B cell (primary cell): Measurements from ENCODE around the gene ARHGEF26. TPM values are rescaled to one million over a fixed set of nuclear protein-coding genes. Genes with fewer than 3 reads are reported as not detected.

ENCODE experiments used
- ATAC-seq: fragments of 200-7000 bp; cut with Tn5 transposase; one replicate; pipeline ENCODE4 v1.10.0; 2021; ENCODE audit warnings: low read depth, mild to moderate bottlenecking, moderate number of reproducible peaks, moderate library complexity
- CTCF ChIA-PET: fragments of 350-600 bp; sonication (Branson Sonifier 250); formaldehyde crosslinking; loops from one replicate; lab custom pipeline; 2021; ENCODE audit warnings: antibody characterized with exemption, inconsistent platforms; lab: Charles Lee
- POLR2A ChIA-PET: fragments of 350-600 bp; sonication (Branson Sonifier 250); formaldehyde crosslinking; loops from one replicate; lab custom pipeline; 2021; ENCODE audit warnings: antibody characterized with exemption; lab: Charles Lee
- DNase-seq: peaks from one replicate; pipeline ENCODE4 v3.0.0; 2013
- H2AFZ ChIP-seq: 2 replicates; pipeline ENCODE4 v1.6.1; 2012; ENCODE audit warnings: mild to moderate bottlenecking, low read depth, low read length; ENCODE audit not compliant: insufficient read depth, poor library complexity, severe bottlenecking
- H3K27ac ChIP-seq, 2 donors: 1 replicate in 1 of 2; 2 replicates in 1 of 2; pipeline ENCODE4 v1.5.1; 2012 to 2013; ENCODE audit warnings: low read length in 2 of 2, mild to moderate bottlenecking in 2 of 2, moderate library complexity in 1 of 2
- H3K27me3 ChIP-seq, 4 experiments: fragments of 200-600 bp in 1 of 4; sonication (generic) in 1 of 4; replicated peaks in 1 of 4; 1 replicate in 2 of 4; 2 replicates in 2 of 4; pipeline versions ENCODE4 v1.6.1 to v1.7.0; 2013 to 2016; ENCODE audit warnings: low read length in 3 of 4, mild to moderate bottlenecking in 2 of 4, mixed read lengths in 1 of 4, moderate library complexity in 1 of 4; ENCODE audit not compliant: insufficient read depth in 4 of 4, control insufficient read depth in 3 of 4; ENCODE audit errors: control extremely low read depth in 1 of 4
- H3K36me3 ChIP-seq, 2 experiments: replicated peaks in 1 of 2; 1 replicate in 1 of 2; 2 replicates in 1 of 2; pipeline versions ENCODE4 v1.6.1 to v1.7.1; 2013; ENCODE audit warnings: low read length in 1 of 2; ENCODE audit not compliant: insufficient read depth in 2 of 2, control insufficient read depth in 1 of 2; ENCODE audit errors: control extremely low read depth in 1 of 2, extremely low read depth in 1 of 2
- H3K4me1 ChIP-seq, 2 donors: fragments of 200-600 bp in 1 of 2; sonication (generic) in 1 of 2; 1 replicate in 1 of 2; 2 replicates in 1 of 2; pipeline versions ENCODE4 v1.5.1 to v1.6.1; 2013 to 2017; ENCODE audit warnings: low read length in 2 of 2; ENCODE audit not compliant: control insufficient read depth in 2 of 2, insufficient read depth in 2 of 2
- H3K4me2 ChIP-seq: replicated peaks from 2 replicates; pipeline ENCODE3; 2012; ENCODE audit warnings: mild to moderate bottlenecking, low read depth, low read length; ENCODE audit not compliant: poor library complexity, severe bottlenecking
- H3K4me3 ChIP-seq, 5 experiments: fragments of 200-600 bp in 1 of 5; sonication (generic) in 1 of 5; 1 replicate in 3 of 5; 2 replicates in 2 of 5; pipeline versions ENCODE4 v1.5.1 to v1.7.0; 2011 to 2016; ENCODE audit warnings: low read length in 4 of 5, mild to moderate bottlenecking in 4 of 5, low read depth in 2 of 5, control low read depth in 1 of 5, moderate library complexity in 1 of 5; ENCODE audit not compliant: insufficient read depth in 1 of 5; ENCODE audit errors: control extremely low read depth in 1 of 5, extremely low read depth in 1 of 5
- H3K79me2 ChIP-seq: fragments of 200-600 bp; sonication (generic); one replicate; pipeline ENCODE4 v1.6.0; 2016; ENCODE audit warnings: low read length; ENCODE audit not compliant: control insufficient read depth, insufficient read depth
- H3K9ac ChIP-seq: fragments of 200-600 bp; sonication (generic); 2 replicates; pipeline ENCODE4 v1.6.1; 2017; ENCODE audit warnings: mild to moderate bottlenecking, low read length, moderate library complexity
- H3K9me3 ChIP-seq, 3 donors: one replicate each; pipeline versions ENCODE4 v1.6.1 to v1.7.1; 2013; ENCODE audit warnings: low read length in 2 of 3; ENCODE audit not compliant: control insufficient read depth in 2 of 3, insufficient read depth in 1 of 3; ENCODE audit errors: control extremely low read depth in 1 of 3
- H4K20me1 ChIP-seq: 2 replicates; pipeline ENCODE4 v1.6.0; 2012; ENCODE audit warnings: mild to moderate bottlenecking, low read length; ENCODE audit not compliant: insufficient read depth, control insufficient read depth, poor library complexity, severe bottlenecking
- H3K27ac Mint-ChIP-seq: one replicate; pipeline ENCODE4 v1.8.0; 2021; ENCODE audit warnings: mixed read lengths
- H3K27me3 Mint-ChIP-seq: one replicate; pipeline ENCODE4 v1.8.0; 2021; ENCODE audit warnings: mixed read lengths
- H3K4me1 Mint-ChIP-seq: one replicate; pipeline ENCODE4 v1.8.0; 2021; ENCODE audit warnings: mixed read lengths
- H3K4me3 Mint-ChIP-seq: one replicate; pipeline ENCODE4 v1.8.0; 2021; ENCODE audit warnings: mixed read lengths
- H3K9me3 Mint-ChIP-seq: one replicate; pipeline ENCODE4 v1.8.0; 2022; ENCODE audit warnings: mixed read lengths; ENCODE audit not compliant: insufficient read depth
- CTCF ChIP-seq: fragments of 200-600 bp; IDR thresholded peaks from one replicate; pipeline ENCODE4 v1.8.0; 2022; ENCODE audit warnings: antibody characterized with exemption, mild to moderate bottlenecking
- EZH2 ChIP-seq: IDR thresholded peaks from 2 replicates; pipeline ENCODE4 v1.6.1; 2012; ENCODE audit warnings: borderline replicate concordance, low read depth, mild to moderate bottlenecking, moderate library complexity, low read length; ENCODE audit not compliant: insufficient read depth, poor library complexity, severe bottlenecking
- WGBS: methylation state at CpG from one replicate; pipeline ENCODE4 v1.1.5; 2013; ENCODE audit warnings: missing lambda C conversion rate; ENCODE audit not compliant: insufficient coverage; 5-methylcytosine and 5-hydroxymethylcytosine counted together
- intact Hi-C: fragments of 100-400 bp; cut with micrococcal nuclease; formaldehyde crosslinking; loops from one replicate; pipeline ENCODE4 v1.10.0; 2022
- polyA plus RNA-seq: library from polyadenylated mRNA; depleted of rRNA; stranded (reverse); fragments of >200 nt; gene quantifications from 2 replicates; pipeline ENCODE4 v1.2.3, GENCODE V29; 2012
- total RNA-seq, 2 donors: library from RNA; stranded (reverse); fragments of 120-200 nt in 1 of 2; gene quantifications; 1 replicate in 1 of 2; 2 replicates in 1 of 2; pipeline versions ENCODE4 v1.2.3 to v1.2.4, GENCODE V29; 2013 to 2022

Gene ARHGEF26
- total and polyA plus RNA-seq, 2 donors (not counting 1 experiment from before 2014, with no cell fraction given) = not detected

- Histone ChIP-seq H3K27ac (no peak overlapping the region), H3K27me3 (no peaks in the 10 kb centered on the region), H4K20me1 (no peaks in the 10 kb centered on the region), H3K9me3 (no peaks in the 10 kb centered on the region), H3K4me3 (no peak overlapping the region), H3K36me3 (no peaks in the 10 kb centered on the region), H3K4me2 (no peak overlapping the region), H3K79me2 (no peaks in the 10 kb centered on the region), H3K4me1 (no peaks in the 10 kb centered on the region), H3K9ac (no peak overlapping the region), H2AFZ (no peak overlapping the region)
- no peak overlapping the region for H3K4me3 Mint-ChIP-seq
- TF ChIP-seq EZH2 (no peak), CTCF (no peak)
- POLR2A ChIA-PET = no interaction called here
- CTCF ChIA-PET = no interaction called here
- intact Hi-C loops = no loop called here
- H3K27ac Mint-ChIP-seq = no peak overlapping the region
- no CpG with 5 or more reads among the region's 6 CpGs for WGBS
- DNase-seq (no peak), ATAC-seq (no peak)
- H3K9me3 Mint-ChIP-seq = no peaks in the 10 kb centered on the region
- no peaks in the 10 kb centered on the region for H3K27me3 Mint-ChIP-seq
- no peaks in the 10 kb centered on the region for H3K4me1 Mint-ChIP-seq
Observed at GRCh38 chr3:154217671-154218070, 96.5 kb downstream of the ARHGEF26 start.

GRCh38 chr3:154218728-154219127 is 97.5 kb downstream of the ARHGEF26 start:
- ATAC-seq (no peak), DNase-seq (no peak)
- H3K4me1 ChIP-seq = no peaks in the 10 kb centered on the region
- H3K36me3 ChIP-seq = no peaks in the 10 kb centered on the region
- Mint-ChIP-seq H3K27me3 (no peaks in the 10 kb centered on the region), H3K4me1 (no peaks in the 10 kb centered on the region), H3K9me3 (no peaks in the 10 kb centered on the region), H3K27ac (no peak overlapping the region), H3K4me3 (no peak overlapping the region)
- H3K4me3 ChIP-seq = no peak overlapping the region
- no peaks in the 10 kb centered on the region for H3K9me3 ChIP-seq
- H3K27ac ChIP-seq = no peak overlapping the region
- TF ChIP-seq CTCF (no peak), EZH2 (no peak)
- H4K20me1 ChIP-seq = no peaks in the 10 kb centered on the region
- H3K27me3 ChIP-seq = no peaks in the 10 kb centered on the region
- no peaks in the 10 kb centered on the region for H3K79me2 ChIP-seq
- WGBS = no CpG with 5 or more reads among the region's 1 CpG
- intact Hi-C loops = no loop called here
- no peak overlapping the region for H3K4me2 ChIP-seq
- H2AFZ ChIP-seq = no peak overlapping the region
- H3K9ac ChIP-seq = no peak overlapping the region
- POLR2A ChIA-PET = no interaction called here
- CTCF ChIA-PET = no interaction called here
